HG03457 (cell line): Measurements from ENCODE around the gene TIGD2.

Experiments
- ATAC-seq: cut with Tn5 transposase; IDR thresholded peaks from one replicate; pipeline ENCODE4 v1.9.1; 2021; ENCODE audit warnings: moderate number of reproducible peaks; ENCODE audit not compliant: unreplicated experiment

TIGD2 gene

DNA sequence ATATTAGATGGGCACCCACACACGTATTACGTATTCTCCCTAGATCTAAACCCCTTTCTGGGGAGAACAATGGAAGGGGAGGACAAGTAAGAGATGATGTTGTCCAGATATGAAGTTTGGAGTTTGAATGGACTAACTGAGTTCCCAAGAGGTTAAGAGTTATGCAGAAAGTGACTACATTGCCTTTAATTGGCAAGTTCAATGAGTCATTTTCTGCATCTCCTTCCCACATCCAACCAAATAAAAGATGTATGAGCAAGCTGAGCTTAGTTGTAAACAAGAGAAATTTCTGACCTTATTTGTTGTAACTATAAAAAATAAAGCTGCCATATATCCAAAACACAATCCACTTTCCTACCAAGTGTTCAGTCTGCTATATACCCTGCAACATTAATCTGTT lies 50.5 kb downstream of the TIGD2 start:
- ATAC-seq: no peak

DNA sequence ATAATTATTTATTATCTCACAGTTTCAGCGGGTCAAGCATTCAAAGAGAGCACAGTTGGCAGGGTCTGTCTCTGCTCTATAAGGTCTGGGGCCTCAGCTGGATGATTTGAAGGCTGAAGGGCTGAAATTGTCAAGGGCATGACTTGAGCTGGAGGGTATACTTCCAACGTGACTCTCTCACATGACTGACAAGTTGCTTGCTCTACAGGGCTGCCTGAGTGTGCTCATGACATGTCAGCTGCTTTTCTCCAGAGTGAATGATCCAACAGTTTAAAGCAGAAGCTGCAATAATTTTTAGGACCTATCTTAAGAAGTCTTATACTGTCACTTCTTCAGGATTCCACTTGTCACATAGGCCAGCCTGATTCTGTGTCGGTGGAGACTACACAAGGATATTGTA lies 51.2 kb downstream of the TIGD2 start:
- ATAC-seq: no peak

DNA sequence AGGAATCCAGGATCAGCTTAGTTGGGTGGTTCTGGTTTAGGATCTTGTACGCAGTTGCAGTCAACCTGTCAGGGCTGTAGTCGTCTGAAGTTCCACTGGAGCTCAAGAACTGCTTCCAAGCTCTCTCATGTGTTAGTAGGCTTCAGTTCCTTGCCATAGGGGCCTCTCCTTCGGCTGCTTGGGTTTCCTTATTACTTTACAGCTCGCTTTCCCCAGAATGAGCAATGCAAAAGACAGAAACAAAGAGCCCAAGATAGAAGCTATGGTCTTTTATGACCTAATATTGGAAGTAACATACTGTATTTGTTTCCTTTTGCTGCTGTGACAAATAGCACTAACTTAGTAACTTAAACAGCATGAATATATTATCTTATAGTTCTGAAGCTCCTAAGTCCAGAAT lies 51.7 kb downstream of the TIGD2 start:
- ATAC-seq: no peak

DNA sequence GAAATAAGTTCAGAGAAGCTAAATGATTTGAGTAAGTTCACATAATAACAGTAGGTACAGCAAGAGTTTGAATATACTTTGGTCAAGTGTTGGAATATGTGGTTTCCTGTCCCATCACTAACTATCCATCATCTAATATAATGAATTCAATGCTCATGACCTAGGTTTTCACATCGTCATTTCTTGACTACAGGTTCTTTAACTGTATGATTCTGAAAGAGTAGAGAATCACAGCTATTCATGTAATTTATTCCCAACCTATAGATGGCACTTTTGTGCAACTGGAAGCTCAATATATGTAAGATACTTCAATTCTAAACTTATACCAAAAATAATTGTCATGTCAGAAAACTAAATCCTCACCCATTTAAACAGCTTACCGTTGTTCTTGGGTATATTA lies 53.1 kb downstream of the TIGD2 start:
- ATAC-seq: no peak
